IgD-negative memory B cell (primary cell): ENCODE measurements around the gene RGS19. TPM values are rescaled to one million over a fixed set of nuclear protein-coding genes. Genes with fewer than 3 reads are reported as not detected.
A peak's percentile ranks its signal among the peaks of the same experiment; 100 is the strongest.

Experiments used
- H3K27ac Mint-ChIP-seq, 3 donors: one replicate each; pipeline ENCODE4 v1.8.0; 2020 to 2022; ENCODE audit warnings: mild to moderate bottlenecking in 3 of 3, mixed read lengths in 3 of 3, moderate library complexity in 1 of 3
- H3K27me3 Mint-ChIP-seq: one replicate; pipeline ENCODE4 v1.8.0; 2021; ENCODE audit warnings: mixed read lengths
- H3K36me3 Mint-ChIP-seq: one replicate; pipeline ENCODE4 v1.8.0; 2020; ENCODE audit warnings: mild to moderate bottlenecking, mixed read lengths
- H3K4me1 Mint-ChIP-seq, 3 donors: one replicate each; pipeline ENCODE4 v1.8.0; 2020 to 2022; ENCODE audit warnings: mixed read lengths in 3 of 3, mild to moderate bottlenecking in 1 of 3
- H3K4me3 Mint-ChIP-seq, 4 donors: one replicate each; pipeline ENCODE4 v1.8.0; 2020 to 2022; ENCODE audit warnings: mild to moderate bottlenecking in 4 of 4, mixed read lengths in 4 of 4, moderate library complexity in 3 of 4
- H3K9me3 Mint-ChIP-seq, 3 donors: one replicate each; pipeline ENCODE4 v1.8.0; 2020 to 2021; ENCODE audit warnings: mixed read lengths in 3 of 3, mild to moderate bottlenecking in 1 of 3
- polyA plus RNA-seq: library from polyadenylated mRNA; unstranded; fragments of 300-500 nt; fragmentation: Illumina TruSeq; gene quantifications from one replicate; pipeline ENCODE4 v1.2.3, GENCODE V29; 2021

Gene RGS19
- polyA plus RNA-seq, 1 donor from 2014 or later: 202 TPM

GRCh38 chr20:64102647-64103354, 23.5 kb upstream of the RGS19 start:
- Mint-ChIP-seq H3K27me3 (peaks cover 3% of the 10 kb centered on the region), H3K27ac (peak overlapping the region in 2 of 3 donors; percentile 53 to 95)

GRCh38 chr20:64101731-64102621, 22.7 kb upstream of the RGS19 start:
- peak overlapping the region in 2 of 3 donors; percentile 93 to 95 for H3K27ac Mint-ChIP-seq
- no peaks in the 10 kb centered on the region for H3K9me3 Mint-ChIP-seq
- peaks cover 8 to 25% (median 22%) of the 10 kb centered on the region in 3 donors for H3K4me1 Mint-ChIP-seq
- peaks cover 3% of the 10 kb centered on the region for H3K36me3 Mint-ChIP-seq
- peak overlapping the region; percentile 63 to 90 (median 76) for H3K4me3 Mint-ChIP-seq
- H3K27me3 Mint-ChIP-seq: peaks cover 3% of the 10 kb centered on the region

More at GRCh38 chr20:64102647-64103354, 23.5 kb upstream of the RGS19 start:
- peaks cover 10 to 31% (median 29%) of the 10 kb centered on the region in 3 donors for H3K4me1 Mint-ChIP-seq
- no peaks in the 10 kb centered on the region for H3K36me3 Mint-ChIP-seq
- peak overlapping the region; percentile 68 to 90 (median 79) for H3K4me3 Mint-ChIP-seq
- H3K9me3 Mint-ChIP-seq: no peaks in the 10 kb centered on the region

GRCh38 chr20:64100946-64101688, 21.8 kb upstream of the RGS19 start:
- peaks cover 8 to 27% (median 24%) of the 10 kb centered on the region in 3 donors for H3K4me1 Mint-ChIP-seq
- peaks cover 3% of the 10 kb centered on the region for H3K27me3 Mint-ChIP-seq
- H3K27ac Mint-ChIP-seq: peak overlapping the region; percentile 84 to 97 (median 93)
- peaks cover 0 to 2% (median 0%) of the 10 kb centered on the region in 3 donors for H3K9me3 Mint-ChIP-seq
- H3K36me3 Mint-ChIP-seq: peaks cover 3% of the 10 kb centered on the region
- H3K4me3 Mint-ChIP-seq: peak overlapping the region; percentile 30 to 90 (median 74)

- Mint-ChIP-seq H3K27ac (peak overlapping the region; percentile 87 to 97 (median 93)), H3K36me3 (peaks cover 3% of the 10 kb centered on the region), H3K9me3 (peaks cover 0 to 2% (median 0%) of the 10 kb centered on the region in 3 donors), H3K4me3 (peak overlapping the region; percentile 35 to 90 (median 75)), H3K27me3 (peaks cover 3% of the 10 kb centered on the region), H3K4me1 (peaks cover 8 to 29% (median 26%) of the 10 kb centered on the region in 3 donors)
Measured at GRCh38 chr20:64100566-64100888, 21.2 kb upstream of the RGS19 start.

- H3K27me3 Mint-ChIP-seq: peaks cover 3% of the 10 kb centered on the region
- H3K36me3 Mint-ChIP-seq: peaks cover 3% of the 10 kb centered on the region
- H3K27ac Mint-ChIP-seq: peak overlapping the region; percentile 87 to 97 (median 93)
- peak overlapping the region; percentile 35 to 90 (median 75) for H3K4me3 Mint-ChIP-seq
- H3K9me3 Mint-ChIP-seq: peaks cover 0 to 2% (median 0%) of the 10 kb centered on the region in 3 donors
- H3K4me1 Mint-ChIP-seq: peaks cover 8 to 29% (median 26%) of the 10 kb centered on the region in 3 donors
Measured at GRCh38 chr20:64099880-64100565, 20.7 kb upstream of the RGS19 start.

- H3K4me1 Mint-ChIP-seq: peaks cover 8 to 29% (median 26%) of the 10 kb centered on the region in 3 donors
- peaks cover 0 to 2% (median 0%) of the 10 kb centered on the region in 3 donors for H3K9me3 Mint-ChIP-seq
- peak overlapping the region in 2 of 4 donors; percentile 68 to 90 for H3K4me3 Mint-ChIP-seq
- peak overlapping the region; percentile 87 to 97 (median 93) for H3K27ac Mint-ChIP-seq
- peaks cover 3% of the 10 kb centered on the region for H3K27me3 Mint-ChIP-seq
- H3K36me3 Mint-ChIP-seq: peaks cover 3% of the 10 kb centered on the region
Measured at GRCh38 chr20:64099086-64099786, 19.9 kb upstream of the RGS19 start.

- Mint-ChIP-seq H3K4me1 (peaks cover 8 to 29% (median 24%) of the 10 kb centered on the region in 3 donors), H3K27ac (peak overlapping the region in 1 of 3 donors; percentile 39), H3K27me3 (peaks cover 3% of the 10 kb centered on the region), H3K4me3 (peak overlapping the region in 1 of 4 donors; percentile 27), H3K9me3 (peaks cover 0 to 2% (median 0%) of the 10 kb centered on the region in 3 donors), H3K36me3 (peaks cover 3% of the 10 kb centered on the region)
Measured at GRCh38 chr20:64098471-64099013, 19.2 kb upstream of the RGS19 start.

GRCh38 chr20:64096535-64096934, 17.2 kb upstream of the RGS19 start:
- peak overlapping the region in 1 of 4 donors; percentile 31 for H3K4me3 Mint-ChIP-seq
- H3K27ac Mint-ChIP-seq: peak overlapping the region in 1 of 3 donors; percentile 70
- H3K4me1 Mint-ChIP-seq: peaks cover 8 to 31% (median 24%) of the 10 kb centered on the region in 3 donors
- H3K9me3 Mint-ChIP-seq: peaks cover 0 to 2% (median 0%) of the 10 kb centered on the region in 3 donors
- peaks cover 4% of the 10 kb centered on the region for H3K36me3 Mint-ChIP-seq
- no peaks in the 10 kb centered on the region for H3K27me3 Mint-ChIP-seq

GRCh38 chr20:64095927-64096326, 16.6 kb upstream of the RGS19 start:
- Mint-ChIP-seq H3K27me3 (no peaks in the 10 kb centered on the region), H3K9me3 (peaks cover 0 to 2% (median 0%) of the 10 kb centered on the region in 3 donors), H3K27ac (peak overlapping the region in 2 of 3 donors; percentile 24 to 45), H3K36me3 (peaks cover 4% of the 10 kb centered on the region), H3K4me1 (peaks cover 8 to 25% (median 19%) of the 10 kb centered on the region in 3 donors), H3K4me3 (no peak overlapping the region)

GRCh38 chr20:64095455-64095854, 16.1 kb upstream of the RGS19 start:
- Mint-ChIP-seq H3K27ac (peak overlapping the region in 1 of 3 donors; percentile 45), H3K9me3 (peaks cover 0 to 2% (median 0%) of the 10 kb centered on the region in 3 donors), H3K36me3 (peaks cover 4% of the 10 kb centered on the region), H3K27me3 (no peaks in the 10 kb centered on the region), H3K4me1 (peaks cover 6 to 20% (median 16%) of the 10 kb centered on the region in 3 donors), H3K4me3 (no peak overlapping the region)

GRCh38 chr20:64093013-64093503, 13.7 kb upstream of the RGS19 start:
- Mint-ChIP-seq H3K9me3 (peaks cover 0 to 2% (median 0%) of the 10 kb centered on the region in 3 donors), H3K36me3 (peaks cover 4% of the 10 kb centered on the region), H3K4me1 (peaks cover 0 to 16% (median 8%) of the 10 kb centered on the region in 3 donors), H3K4me3 (no peak overlapping the region), H3K27ac (no peak overlapping the region), H3K27me3 (no peaks in the 10 kb centered on the region)

- H3K9me3 Mint-ChIP-seq: peaks cover 0 to 4% (median 0%) of the 10 kb centered on the region in 3 donors
- H3K27me3 Mint-ChIP-seq: no peaks in the 10 kb centered on the region
- peak overlapping the region in 1 of 3 donors; percentile 4 for H3K27ac Mint-ChIP-seq
- H3K4me3 Mint-ChIP-seq: no peak overlapping the region
- H3K4me1 Mint-ChIP-seq: peaks cover 0 to 16% (median 8%) of the 10 kb centered on the region in 3 donors
- peaks cover 4% of the 10 kb centered on the region for H3K36me3 Mint-ChIP-seq
Measured at GRCh38 chr20:64092258-64093012, 13.1 kb upstream of the RGS19 start.
